ENCODE measurements around the gene SUDS3. TPM values are rescaled to one million over a fixed set of nuclear protein-coding genes. Genes with fewer than 3 reads are reported as not detected.
A peak's percentile ranks its signal among the peaks of the same experiment; 100 is the strongest.

Gene SUDS3
- total RNA-seq, 2 experiments from 2014 or later: 17.5 to 22.0 TPM

DNA sequence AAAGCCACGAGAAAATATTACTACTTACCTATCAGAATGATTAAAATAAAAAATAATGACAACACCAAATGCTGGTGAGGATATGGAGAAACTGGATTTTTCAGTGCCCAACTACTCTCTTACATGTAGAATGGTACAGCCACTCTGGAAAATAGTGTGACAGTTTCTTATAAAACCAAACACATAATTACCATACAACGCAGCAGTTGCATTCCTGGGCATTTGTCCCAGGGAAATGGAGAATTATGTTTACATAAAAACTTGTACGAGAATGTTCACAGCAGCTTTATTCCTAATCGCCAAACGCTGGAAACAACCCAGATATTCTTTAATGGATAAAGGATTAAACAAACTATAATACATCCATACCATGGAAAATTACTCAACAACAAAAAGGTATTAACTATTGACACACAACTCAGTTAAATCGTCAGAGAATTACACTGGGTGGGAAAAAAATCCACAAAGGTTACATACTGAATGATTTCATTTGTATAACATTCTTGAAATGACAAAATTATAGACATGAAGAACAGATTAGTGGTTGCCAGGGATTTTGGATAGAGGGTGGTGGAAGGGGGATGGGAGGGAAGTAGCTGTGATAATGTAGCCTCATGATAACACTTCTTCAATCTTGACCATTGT is 39.0 kb upstream of the SUDS3 start:
- ChIA-PET POLR2A (no interaction called here), CTCF (no interaction called here)
- H3K36me3 Mint-ChIP-seq (ENCODE audit: low read depth): peaks cover 53% of the 10 kb centered on the region
- no peaks in the 10 kb centered on the region for H3K9me3 Mint-ChIP-seq
- ATAC-seq (ENCODE audit: poor library complexity) (no peak), DNase-seq (no peak)
- Histone ChIP-seq H3K27ac (ENCODE audit: low read depth in 1 of 2, low read length in 2 of 2) (no peak overlapping the region), H3K4me3 (ENCODE audit: low read length) (no peak overlapping the region), H3K36me3 (ENCODE audit: insufficient read depth, low read length) (peaks cover 4% of the 10 kb centered on the region), H3K4me1 (ENCODE audit: insufficient read depth, low read length) (no peaks in the 10 kb centered on the region), H3K27me3 (ENCODE audit: control insufficient read depth in 1 of 2, insufficient read depth in 2 of 2, low read length in 2 of 2) (no peaks in the 10 kb centered on the region), H3K9me3 (ENCODE audit: control insufficient read depth in 1 of 2, insufficient read depth in 1 of 2, low read length in 2 of 2) (no peaks in the 10 kb centered on the region)
- H3K4me3 Mint-ChIP-seq: no peak overlapping the region
- no peaks in the 10 kb centered on the region for H3K27me3 Mint-ChIP-seq
- H3K27ac Mint-ChIP-seq: peak overlapping the region; percentile 45
- intact Hi-C loops (cut with DNase I, micrococcal nuclease): no loop called here
- TF ChIP-seq, protein P1, sequence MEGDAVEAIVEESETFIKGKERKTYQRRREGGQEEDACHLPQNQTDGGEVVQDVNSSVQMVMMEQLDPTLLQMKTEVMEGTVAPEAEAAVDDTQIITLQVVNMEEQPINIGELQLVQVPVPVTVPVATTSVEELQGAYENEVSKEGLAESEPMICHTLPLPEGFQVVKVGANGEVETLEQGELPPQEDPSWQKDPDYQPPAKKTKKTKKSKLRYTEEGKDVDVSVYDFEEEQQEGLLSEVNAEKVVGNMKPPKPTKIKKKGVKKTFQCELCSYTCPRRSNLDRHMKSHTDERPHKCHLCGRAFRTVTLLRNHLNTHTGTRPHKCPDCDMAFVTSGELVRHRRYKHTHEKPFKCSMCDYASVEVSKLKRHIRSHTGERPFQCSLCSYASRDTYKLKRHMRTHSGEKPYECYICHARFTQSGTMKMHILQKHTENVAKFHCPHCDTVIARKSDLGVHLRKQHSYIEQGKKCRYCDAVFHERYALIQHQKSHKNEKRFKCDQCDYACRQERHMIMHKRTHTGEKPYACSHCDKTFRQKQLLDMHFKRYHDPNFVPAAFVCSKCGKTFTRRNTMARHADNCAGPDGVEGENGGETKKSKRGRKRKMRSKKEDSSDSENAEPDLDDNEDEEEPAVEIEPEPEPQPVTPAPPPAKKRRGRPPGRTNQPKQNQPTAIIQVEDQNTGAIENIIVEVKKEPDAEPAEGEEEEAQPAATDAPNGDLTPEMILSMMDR (IDR thresholded peaks at IDR 0.05): no peak
- H3K4me1 Mint-ChIP-seq (ENCODE audit: low read depth): peaks cover 46% of the 10 kb centered on the region

DNA sequence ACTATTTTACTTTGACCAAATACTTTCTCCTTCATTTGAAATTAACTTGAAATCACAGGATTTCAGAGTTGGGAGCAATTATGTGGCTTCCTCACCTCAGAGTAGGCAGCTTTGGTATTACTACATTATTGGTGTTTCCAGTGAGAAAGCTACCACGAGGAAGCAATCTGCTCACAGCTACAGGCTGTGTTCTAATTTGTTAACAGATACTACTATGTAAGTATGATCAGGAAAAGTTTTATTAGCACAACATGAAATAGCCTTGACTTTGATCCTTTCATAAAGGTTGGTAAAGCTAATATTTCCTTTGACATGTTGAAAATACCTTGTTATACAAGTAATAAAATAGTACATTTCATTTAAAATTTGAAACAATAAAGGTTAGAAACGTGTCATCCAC is 34.3 kb upstream of the SUDS3 start:
- H3K4me1 Mint-ChIP-seq (ENCODE audit: low read depth): peaks cover 59% of the 10 kb centered on the region
- H3K27ac ChIP-seq (ENCODE audit: low read depth in 1 of 2, low read length in 2 of 2): no peak overlapping the region
- H3K9me3 ChIP-seq (ENCODE audit: control insufficient read depth in 1 of 2, insufficient read depth in 1 of 2, low read length in 2 of 2): no peaks in the 10 kb centered on the region
- ATAC-seq (ENCODE audit: poor library complexity): no peak
- H3K27me3 Mint-ChIP-seq: no peaks in the 10 kb centered on the region
- no peaks in the 10 kb centered on the region for H3K9me3 Mint-ChIP-seq
- H3K27me3 ChIP-seq (ENCODE audit: control insufficient read depth in 1 of 2, insufficient read depth in 2 of 2, low read length in 2 of 2): no peaks in the 10 kb centered on the region
- intact Hi-C loops (cut with DNase I, micrococcal nuclease): no loop called here
- no peaks in the 10 kb centered on the region for H3K36me3 ChIP-seq (ENCODE audit: insufficient read depth, low read length)
- ChIA-PET POLR2A (no interaction called here), CTCF (interaction anchor here (0.7 to 1.2 kb wide), 2 partner anchors 16 to 33 kb away, joined by 3 read pairs; no protein-coding TSS in a partner anchor)
- no peak overlapping the region for H3K4me3 ChIP-seq (ENCODE audit: low read length)
- no peak for DNase-seq
- no peak overlapping the region for H3K27ac Mint-ChIP-seq
- peaks cover 29% of the 10 kb centered on the region for H3K36me3 Mint-ChIP-seq (ENCODE audit: low read depth)
- TF ChIP-seq, protein P1 (IDR thresholded peaks at IDR 0.05): no peak
- H3K4me1 ChIP-seq (ENCODE audit: insufficient read depth, low read length): peaks cover 3% of the 10 kb centered on the region
- H3K4me3 Mint-ChIP-seq: no peak overlapping the region

DNA sequence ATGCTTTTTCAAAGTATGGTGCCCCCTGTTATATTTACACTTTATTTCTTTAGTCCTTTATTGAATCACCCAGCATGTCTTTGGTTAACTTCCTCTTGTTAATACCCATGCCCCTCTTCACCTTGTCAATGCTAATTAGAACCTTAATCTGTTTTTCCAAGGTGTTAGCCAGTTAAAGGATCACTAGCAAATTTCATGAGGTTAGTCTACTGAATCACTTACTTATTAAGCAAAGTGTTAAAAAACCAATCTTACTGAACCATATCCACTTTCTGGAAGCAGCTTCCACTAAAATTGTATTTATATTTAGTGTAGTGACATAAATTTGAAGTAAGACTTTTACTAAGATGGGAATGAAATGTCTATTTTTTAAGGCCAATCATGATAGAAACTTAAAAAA is 31.5 kb upstream of the SUDS3 start:
- CTCF ChIA-PET: interaction anchor here (0.6 kb wide), 1 partner anchor 139 kb away, joined by 3 read pairs; no protein-coding TSS in a partner anchor
- Mint-ChIP-seq H3K27me3 (no peaks in the 10 kb centered on the region), H3K4me3 (no peak overlapping the region), H3K4me1 (ENCODE audit: low read depth) (peaks cover 55% of the 10 kb centered on the region), H3K9me3 (no peaks in the 10 kb centered on the region), H3K27ac (peak overlapping the region; percentile 32), H3K36me3 (ENCODE audit: low read depth) (peaks cover 26% of the 10 kb centered on the region)
- no peaks in the 10 kb centered on the region for H3K9me3 ChIP-seq (ENCODE audit: control insufficient read depth in 1 of 2, insufficient read depth in 1 of 2, low read length in 2 of 2)
- TF ChIP-seq, protein P1 (IDR thresholded peaks at IDR 0.05): no peak
- intact Hi-C loops (cut with DNase I, micrococcal nuclease): no loop called here
- H3K27ac ChIP-seq (ENCODE audit: low read depth in 1 of 2, low read length in 2 of 2): no peak overlapping the region
- peaks cover 6% of the 10 kb centered on the region for H3K4me1 ChIP-seq (ENCODE audit: insufficient read depth, low read length)
- no peak for DNase-seq
- no peaks in the 10 kb centered on the region for H3K27me3 ChIP-seq (ENCODE audit: control insufficient read depth in 1 of 2, insufficient read depth in 2 of 2, low read length in 2 of 2)
- no peak for ATAC-seq (ENCODE audit: poor library complexity)
- H3K4me3 ChIP-seq (ENCODE audit: low read length): no peak overlapping the region
- H3K36me3 ChIP-seq (ENCODE audit: insufficient read depth, low read length): no peaks in the 10 kb centered on the region
- POLR2A ChIA-PET: no interaction called here
